Activated naive CD4-positive, alpha-beta T cell treated with Interleukin-2 at 50 U/mL for 16 hours (primary cell): Measurements from ENCODE around the gene NCBP2.
"Not testable (repeated sequence)": the region's sequence is repeated elsewhere in the genome, so short reads cannot be mapped to it uniquely, and the experiment has no call there.

ENCODE experiments used
- DNase-seq: peaks from one replicate; pipeline ENCODE4 v3.0.0-alpha.2; 2020

NCBP2 gene

DNA sequence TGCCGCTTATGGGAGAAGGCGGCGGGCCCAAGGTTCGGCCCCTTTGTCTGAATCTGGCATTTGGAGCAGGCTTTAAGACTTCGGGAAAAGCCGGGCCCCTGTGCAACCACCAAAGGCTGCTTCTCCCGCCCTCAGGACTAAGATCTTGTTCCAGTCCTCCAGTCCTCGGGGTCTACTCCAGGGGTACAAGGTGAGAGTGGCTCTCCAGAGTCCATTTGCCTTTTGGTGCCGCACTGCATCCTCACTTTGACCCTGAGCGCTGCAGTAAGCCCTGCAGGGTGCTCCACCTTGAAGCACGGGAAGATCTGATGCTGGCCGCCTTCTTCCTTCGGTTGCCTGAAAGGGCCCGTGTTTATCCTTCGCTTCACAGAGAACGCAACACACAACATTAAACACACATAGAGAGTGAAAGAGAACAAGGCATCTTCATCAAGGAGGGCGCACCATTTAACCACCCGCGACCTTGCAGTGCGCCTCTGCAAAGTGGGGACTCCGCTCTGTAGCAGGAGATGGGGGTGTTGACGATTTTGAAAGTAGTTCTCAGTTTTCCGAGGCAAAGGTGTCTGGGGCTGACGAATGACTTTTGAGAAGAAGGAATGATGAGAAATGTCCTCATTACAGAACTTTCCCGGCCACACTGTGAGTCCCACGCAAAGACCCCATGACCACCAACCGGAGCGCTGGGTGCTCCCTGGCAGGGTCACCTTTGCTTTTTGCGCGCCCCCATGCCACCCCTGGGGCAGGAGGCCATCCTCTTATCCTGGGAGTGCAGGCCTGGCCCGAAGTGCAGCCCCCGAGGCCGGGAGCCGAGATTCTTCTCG is 25.3 kb upstream of the NCBP2 start:
- no peak for DNase-seq

DNA sequence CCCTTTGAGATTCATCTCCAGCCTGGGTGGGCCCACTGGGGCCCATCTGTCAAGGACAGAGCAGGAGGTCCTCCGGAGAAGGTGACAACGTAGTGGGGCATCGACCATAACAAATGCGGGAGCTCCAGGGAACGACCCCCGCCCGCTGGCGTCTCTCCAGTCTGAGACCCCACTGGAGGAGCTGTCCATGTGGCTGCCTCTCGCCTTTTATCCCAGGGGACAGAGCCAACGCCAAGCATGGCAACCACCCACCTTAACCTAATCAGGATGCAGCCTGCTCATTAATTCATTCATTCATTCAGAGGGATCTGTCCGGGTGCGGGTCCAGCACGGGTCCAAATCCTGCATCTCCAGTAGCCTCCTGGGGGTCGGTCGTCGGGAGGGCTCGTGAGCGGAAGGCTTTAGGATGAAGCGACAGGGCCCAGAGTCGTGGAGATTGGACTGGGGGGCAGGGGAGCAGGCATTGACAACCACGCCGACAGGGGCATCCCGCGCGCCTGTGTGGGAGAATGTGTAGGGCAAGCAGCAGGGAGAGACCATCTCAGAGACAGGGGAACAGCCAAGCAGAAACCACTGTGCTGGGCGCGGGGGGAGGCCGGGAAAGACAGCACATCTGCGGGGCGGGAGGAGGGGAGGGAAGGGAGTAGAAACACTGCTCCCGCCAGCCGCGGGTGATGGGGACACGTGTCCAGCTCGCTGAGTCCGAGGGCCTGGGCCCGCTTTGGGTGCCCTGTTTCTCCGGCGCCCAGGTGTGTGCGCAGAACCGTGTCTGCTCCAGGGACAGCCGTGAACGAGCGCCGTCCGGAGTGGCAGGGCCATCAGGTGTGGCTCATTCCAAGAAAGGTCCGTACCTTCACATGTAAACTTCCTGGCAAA is 24.4 kb upstream of the NCBP2 start:
- no peak for DNase-seq

DNA sequence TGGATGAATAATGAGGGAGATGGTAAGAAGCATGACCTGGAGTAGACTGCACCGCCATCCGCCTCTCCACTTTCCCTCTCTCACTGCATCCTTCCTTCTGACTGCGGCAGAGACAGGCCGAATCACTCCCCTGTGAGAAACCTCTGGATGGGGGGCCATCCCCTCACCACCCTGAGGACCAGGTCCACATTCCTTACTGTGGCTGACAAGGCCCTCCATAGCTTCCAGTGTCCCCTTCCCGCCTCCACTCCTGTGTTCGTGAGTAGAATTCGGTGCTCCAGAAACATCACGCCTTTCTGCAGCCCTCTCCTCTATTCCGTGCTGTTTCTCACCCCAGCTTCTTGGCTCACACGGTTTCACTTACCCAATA is 23.5 kb upstream of the NCBP2 start:
- DNase-seq: no peak

DNA sequence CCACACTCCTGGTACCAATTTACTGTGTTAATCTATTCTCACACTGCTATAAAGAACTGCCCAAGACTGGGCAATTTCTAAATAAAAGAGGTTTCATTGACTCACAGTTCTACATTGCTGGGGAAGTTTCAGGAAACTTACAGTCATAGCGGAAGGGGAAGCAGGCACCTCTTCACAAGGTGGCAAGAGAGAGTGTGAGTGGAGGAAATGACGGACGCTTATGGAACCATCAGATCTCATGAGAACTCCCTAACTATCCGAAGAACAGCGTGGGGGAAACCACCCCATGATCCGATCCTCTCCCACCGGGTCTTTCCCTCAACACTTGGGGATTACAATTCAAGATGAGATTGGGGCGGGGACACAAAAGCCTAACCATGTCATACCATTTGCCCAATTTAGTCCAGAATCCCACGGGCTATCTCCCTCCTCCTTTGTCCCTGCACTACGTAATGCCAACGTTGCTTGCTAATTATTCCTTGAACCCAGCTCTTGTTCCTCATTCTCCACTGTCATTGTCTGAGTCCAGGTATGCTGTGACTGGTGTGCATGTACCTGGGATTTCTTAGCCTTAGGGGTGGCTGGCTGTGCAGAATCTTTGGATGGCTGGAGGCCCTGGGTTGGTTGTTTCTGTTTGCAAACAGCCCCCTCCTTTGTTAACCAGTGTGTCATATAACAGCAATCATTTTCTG is 22.9 kb upstream of the NCBP2 start:
- DNase-seq: no peak

DNA sequence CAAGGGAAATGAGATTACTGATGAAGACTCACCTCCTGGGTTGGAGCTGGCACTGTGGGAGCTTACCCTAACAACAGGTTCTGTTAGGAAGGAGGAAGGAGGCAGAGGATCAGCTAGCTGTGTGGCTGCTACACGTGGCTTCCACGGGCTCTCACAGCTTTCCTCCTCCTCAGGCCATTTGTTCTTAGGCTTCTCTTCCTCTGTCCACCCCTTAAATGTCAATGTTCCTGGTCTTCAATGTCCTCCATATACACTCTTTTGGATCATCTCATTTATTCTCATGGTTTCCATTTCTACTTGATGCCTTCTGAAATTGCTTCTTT is 21.3 kb upstream of the NCBP2 start:
- DNase-seq: no peak

DNA sequence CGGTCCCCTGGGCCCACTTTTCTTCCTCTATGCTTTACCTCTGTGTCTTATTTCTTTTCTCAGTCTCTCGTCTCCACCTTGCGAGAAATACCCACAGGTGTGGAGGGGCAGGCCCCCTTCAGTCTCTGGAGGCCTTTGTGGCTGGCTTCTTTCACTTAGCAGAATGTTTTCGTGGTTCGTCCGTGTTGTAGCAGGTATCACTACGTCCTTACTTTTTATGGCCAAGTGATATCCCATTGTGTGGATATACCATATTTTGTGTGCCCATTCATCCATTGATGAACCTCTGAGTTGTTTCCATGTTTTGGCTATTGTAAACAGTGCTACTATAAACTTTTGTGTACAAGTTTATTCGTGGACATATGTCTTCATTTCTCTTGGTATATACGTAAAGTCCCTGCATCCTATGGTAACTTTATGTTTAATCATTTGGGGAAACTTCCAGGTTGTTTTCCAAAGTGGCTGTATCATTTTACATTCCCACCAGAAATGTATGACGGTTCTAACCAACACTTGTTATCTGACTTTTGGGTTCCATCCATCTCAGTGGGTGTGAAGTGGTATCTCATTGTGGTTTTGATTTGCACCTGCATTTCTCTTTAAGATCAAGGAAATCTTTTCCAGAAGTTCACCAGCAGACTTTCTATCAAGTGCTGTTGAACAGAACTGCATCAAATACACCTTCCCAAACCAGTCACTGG is 20.8 kb upstream of the NCBP2 start:
- DNase-seq: no peak

DNA sequence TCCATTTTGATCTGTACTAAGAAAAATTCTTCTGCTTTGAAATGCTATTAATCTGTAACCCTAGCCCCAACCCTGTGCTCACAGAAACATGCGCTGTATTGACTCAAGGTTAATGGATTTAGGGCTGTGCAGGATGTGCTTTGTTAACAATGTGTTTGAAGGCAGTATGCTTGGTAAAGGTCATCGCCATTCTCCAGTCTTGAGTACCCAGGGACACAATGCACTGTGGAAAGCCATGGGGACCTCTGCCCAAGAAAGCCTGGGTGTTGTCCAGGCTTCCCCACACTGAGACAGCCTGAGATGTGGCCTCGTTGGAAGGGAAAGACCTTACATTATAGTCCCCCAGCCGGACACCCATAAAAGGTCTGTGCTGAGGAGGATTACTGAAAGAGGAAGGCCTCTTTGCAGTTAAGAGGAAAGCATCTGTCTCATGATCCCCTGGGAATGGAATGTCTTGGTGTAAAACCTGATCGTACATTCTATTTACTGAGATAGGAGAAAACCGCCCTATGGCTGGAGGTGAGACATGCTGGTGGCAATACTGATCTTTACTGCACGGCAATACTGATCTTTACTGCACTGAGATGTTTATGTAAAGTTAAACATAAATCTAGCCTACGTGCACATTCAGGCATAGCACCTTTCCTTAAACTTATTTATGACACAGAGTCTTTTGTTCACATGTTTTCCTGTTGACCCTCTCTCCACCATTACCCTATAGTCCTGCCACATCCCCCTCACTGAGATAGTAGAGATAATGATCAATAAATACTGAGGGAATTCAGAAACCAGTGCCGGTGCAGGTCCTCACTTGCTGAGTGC is 20.0 kb upstream of the NCBP2 start:
- DNase-seq: no peak

DNA sequence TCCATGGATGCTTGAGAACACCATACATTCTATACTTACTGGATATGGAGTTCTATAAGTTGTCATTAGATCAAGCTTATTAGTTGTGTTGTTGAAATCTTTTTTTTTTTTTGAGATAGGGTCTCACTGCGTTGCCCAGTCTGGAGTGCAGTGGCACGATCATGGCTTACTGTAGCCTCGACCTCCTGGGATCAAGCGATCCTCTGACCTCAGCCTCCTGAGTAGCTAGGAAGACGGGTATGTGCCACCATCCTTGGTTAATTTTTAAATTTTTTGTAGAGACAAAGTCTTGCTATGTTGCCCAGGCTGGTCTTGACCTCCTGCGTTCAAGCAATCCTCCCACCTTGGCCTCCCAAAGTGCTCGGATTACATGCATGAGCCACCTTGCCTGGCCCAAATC is 12.5 kb upstream of the NCBP2 start:
- DNase-seq: no peak

DNA sequence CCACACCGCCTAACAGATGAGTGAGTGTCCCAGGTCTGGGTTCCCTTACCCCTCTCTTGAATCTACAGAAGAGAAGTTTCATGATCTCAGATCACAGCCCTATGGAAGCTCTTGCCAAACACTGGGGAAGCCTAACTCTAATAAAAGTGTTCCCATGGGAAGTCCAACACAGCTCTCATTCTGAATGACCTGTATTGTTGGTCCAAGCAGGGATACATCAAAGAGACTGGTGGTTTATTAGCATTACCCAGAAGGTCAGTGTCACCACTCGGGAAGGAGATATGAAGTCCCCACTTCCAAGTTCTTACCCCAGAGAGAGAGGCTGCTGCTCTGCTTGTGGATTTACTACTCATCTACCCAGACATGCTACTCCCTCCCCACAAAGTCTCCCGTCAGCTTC is 9.0 kb upstream of the NCBP2 start:
- DNase-seq: no peak

DNA sequence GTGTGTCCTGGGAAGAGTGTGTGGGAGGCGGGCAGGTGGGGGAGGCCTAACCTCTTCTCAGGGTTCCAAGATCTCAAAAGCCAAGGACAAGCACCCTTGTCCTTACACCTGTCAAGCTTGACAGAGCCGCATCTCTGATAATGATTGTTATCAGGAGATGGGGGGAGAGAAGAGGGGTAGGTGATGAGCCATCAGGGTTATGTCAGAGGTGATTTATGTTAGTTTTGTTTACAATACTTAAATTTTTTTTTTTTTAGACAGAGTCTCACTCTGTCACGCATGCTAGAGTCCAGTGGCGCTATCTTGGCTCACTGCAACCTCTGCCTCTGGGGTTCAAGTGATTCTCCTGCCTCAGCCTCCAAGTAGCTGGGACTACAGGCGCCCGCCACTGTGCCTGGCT is 7.4 kb upstream of the NCBP2 start:
- no peak for DNase-seq

DNA sequence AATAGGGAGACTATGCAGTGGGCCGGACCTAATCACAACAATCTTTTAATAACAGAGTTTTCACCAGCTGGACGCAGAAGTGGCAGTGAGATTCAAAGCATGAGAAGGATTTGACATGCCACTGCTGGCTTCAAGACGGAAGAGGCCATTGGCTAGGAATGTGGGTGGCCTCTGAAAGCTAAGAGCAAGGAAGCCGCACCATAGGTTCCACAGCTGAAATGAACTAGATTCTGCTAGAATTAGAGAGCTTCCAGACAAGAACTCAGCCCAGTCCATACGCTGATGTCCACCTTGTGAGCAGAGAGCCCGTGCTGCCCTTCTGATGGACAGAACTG is 6.9 kb upstream of the NCBP2 start:
- no peak for DNase-seq

DNA sequence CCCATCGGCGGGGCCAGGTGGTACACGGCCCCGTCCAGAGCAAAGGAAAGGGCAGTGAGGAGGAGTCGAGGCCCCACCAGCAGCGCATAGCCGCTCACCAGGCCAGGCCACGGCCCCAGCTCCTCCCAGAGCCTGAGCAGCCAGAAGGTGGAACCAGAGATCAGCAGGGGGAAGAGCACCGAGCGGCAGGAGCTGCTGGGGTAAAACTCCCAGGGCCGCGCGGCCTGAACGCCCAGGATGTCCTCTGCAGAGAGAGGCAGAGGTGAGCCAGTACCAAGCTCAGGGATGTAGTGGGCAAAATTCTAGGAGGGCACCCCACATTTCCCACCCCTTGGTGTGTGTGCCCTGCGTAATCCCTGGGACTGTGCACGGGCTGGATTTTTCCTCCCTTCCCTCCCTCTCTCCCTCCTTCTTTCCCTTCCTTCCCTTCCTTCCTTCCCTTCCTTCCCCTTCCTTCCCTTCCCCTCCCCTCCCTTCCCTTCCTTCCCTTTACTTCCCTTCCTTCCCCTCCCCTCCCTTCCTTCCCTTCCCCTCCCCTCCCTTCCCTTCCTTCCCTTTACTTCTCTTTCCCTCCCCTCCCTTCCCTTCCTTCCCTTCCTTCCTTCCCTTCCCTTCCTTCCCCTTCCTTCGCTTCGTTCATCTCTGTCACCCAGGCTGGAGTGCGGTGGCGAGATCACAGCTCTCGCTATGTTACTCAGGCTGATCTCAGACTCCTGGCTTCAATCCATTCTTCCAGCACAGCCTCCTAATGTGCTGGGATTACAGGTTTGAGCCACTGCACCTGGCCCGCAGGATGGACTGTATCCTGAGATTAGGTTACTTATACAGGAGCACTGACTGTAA is 6.3 kb upstream of the NCBP2 start:
- no peak for DNase-seq

DNA sequence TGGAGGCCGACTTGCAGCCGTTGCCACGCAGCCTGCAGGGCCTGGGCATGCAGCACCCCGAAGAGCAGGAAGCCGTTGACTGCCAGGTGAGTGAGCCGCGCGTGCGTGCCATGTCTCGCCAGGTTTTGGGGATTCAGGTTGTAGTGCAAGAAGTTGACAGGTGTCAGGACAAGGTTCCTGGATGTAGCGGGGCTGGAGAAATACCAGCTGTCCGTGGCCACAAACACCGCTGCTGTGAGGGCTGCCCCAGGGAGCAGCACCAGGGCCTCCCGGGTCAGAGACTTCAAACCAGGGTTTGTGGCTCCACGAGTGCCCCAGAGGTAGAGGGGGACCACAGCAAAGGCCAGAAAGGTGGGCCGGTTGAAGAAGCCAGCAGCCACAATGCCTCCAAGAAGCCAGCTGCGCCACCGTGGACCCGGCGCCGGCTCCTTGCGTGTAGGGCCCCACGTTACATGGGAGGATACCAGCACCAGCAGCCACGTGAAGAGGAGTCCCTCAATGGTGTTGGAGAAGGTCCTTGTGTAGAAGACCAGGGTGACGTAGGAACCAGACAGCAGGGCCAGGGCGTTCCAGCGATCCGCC is 5.6 kb upstream of the NCBP2 start:
- no peak for DNase-seq

DNA sequence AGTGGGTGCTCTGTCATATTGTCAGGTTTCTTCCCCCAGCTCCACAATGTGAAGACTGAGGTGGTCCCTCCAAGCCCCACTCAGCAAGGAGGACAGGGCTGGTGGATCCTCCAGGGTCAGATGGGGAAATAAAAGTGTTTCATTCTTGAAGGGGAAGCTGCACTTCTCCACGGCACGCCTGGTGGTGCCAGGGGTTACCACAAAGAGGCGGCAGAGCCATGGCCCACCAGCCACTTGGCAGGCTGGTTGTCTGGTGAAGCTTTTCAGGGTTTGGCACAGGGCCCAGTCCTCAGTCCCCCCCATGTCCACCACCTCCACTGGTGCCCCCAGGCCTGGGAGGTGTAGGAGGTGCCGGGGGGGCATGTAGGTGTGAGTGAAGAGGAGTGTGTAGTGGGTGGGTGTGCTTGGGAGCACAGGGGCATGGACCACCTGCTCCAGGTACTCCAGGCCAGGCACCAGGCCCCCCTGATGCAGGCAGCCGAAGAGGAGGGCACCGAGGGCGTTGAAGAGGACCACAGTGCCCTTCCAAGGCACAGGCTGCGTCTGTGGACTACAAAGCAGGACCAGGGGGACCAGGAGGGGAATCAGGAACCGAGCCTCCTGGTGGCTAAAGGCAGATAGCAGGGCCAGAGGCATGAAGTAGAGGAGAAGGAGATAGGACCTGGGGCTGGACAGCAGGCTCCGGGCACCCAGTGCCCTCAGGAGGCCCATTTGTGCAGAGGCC is 5.0 kb upstream of the NCBP2 start:
- no peak for DNase-seq

DNA sequence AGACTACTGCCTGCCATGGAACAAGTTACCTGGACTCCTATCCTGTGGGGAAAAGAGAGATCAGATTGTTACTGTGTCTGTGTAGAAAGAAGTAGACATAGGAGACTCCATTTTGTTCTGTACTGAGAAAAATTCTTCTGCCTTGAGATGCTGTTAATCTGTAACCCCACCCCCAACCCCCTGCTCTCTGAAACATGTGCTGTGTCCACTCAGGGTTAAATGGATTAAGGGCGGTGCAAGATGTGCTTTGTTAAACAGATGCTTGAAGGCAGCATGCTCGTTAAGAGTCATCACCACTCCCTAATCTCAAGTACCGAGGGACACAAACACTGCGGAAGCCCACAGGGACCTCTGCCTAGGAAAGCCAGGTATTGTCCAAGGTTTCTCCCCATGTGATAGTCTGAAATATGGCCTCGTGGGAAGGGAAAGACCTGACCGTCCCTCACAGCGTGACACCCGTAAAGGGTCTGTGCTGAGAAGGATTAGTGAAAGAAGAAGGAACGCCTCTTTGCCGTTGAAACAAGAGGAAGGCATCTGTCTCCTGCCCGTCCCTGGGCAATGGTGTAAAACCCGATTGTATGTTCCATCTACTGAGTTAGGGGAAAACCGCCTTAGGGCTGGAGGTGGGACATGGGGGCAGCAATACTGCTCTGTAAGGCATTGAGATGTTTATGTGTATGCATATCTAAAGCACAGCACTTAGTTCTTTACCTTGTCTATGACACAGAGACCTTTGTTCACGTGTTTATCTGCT is 1.9 kb upstream of the NCBP2 start:
- not testable (repeated sequence) for DNase-seq

DNA sequence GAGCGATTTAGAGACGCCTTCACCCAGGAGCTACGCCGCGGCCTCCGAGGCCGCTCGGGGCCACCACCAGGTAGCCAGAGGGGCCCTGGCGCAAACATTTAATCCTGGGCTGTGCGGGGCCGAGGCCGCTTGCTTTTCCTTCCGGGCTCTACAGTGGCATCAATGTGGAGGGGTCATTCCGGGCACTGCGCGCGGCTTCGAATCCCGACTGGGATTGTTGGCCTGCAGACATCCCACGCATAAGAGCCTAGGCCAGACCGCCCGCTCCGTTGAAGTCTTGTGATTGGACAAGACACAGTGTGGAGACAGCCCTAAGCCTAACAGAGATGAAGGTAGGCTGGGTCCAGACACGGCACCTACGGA is 568 bp upstream of the NCBP2 start:
- no peak for DNase-seq

DNA sequence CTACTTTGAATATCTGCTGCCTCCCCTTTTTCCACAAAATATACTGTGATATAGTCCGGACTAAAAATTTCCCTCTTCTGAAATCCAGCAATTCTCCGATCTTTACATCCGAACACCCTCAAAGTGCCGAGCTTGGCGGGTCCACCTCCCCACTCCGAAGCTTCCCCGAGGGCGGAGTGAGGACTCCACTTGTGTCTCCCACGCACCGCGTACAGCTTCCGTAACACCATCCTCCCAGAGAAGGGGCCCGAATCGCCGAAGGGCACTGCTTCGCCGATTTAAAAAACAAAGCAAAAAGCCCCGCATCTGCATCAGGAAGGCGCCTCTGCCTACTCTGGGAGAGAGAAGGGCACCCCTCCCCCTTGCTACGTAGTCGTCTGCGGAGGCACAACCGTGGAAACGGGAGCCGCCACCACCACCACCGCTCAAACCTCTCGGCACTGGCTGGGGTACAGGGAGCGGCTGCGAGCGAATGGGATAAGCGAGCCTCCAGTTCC is 551 bp downstream of the NCBP2 start:
- peak; percentile 75 for DNase-seq

DNA sequence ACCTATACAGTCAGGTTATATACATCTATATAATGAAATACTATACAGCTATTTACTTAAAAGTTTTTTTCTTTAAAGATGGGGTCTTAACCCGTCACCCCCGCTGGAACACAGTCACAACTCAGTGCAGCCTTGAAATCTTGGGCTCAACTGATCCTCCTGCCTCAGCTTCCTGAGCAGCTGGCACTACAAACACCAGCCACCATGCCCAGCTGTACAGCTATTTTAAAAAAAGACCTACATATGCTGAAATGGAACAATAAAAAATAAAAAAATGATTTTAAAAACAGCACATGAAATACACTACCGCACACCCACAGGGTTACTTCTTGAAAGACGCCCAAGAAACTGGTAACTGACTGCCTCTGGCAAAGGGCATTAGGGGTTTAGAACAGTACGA is 3.8 kb downstream of the NCBP2 start:
- no peak for DNase-seq

DNA sequence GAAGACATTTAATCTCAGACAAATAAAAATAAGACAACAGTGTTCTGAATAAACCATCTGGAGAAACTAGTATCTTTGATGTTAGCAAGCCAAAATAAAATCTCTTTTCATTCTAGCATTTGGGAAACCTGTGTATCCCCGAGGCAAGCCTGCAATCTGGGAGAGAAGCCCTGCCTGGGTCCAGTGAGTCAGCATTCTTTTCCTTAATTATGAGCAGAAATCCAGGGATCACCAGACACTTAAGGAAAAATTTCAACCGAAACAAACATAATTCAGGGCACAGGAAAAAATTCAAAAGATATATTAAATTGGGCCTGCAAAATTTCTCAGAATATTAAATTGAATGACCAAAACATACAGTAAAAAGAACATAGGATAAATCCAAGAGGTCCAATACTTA is 4.2 kb downstream of the NCBP2 start:
- DNase-seq: no peak

DNA sequence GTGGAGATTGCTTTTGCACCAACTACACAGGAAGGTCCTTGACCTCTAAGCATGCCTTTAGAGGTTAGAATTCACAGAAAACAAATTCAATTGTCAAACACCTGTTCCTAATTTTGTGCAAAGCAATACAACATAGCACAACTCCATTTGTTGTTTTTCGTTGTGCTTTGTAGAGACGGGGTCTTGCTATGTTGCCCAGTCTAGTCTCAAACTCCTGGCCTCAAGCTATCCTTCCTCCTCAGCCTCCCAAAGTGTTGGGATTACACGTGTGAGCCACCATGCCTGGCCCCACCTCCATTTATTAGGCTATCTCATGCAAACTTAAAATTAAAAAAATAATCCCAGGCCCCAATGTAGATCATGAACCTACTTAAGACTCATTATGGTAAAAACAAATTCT is 6.0 kb downstream of the NCBP2 start:
- no peak for DNase-seq
